C4-2B (cell line): Measurements from ENCODE around the gene CNR1.

Experiments used
- H3K27ac ChIP-seq: fragments of 450-650 bp; 2 replicates; pipeline ENCODE4 v1.5.1; 2017
- CTCF ChIP-seq: fragments of 450-650 bp; conservative IDR thresholded peaks from 2 replicates; pipeline ENCODE4 v1.5.1; 2017; ENCODE audit warnings: mild to moderate bottlenecking
- ZFX ChIP-seq: fragments of 450-650 bp; IDR thresholded peaks from 2 replicates; pipeline ENCODE4 v1.6.1; 2017

The CNR1 gene

DNA sequence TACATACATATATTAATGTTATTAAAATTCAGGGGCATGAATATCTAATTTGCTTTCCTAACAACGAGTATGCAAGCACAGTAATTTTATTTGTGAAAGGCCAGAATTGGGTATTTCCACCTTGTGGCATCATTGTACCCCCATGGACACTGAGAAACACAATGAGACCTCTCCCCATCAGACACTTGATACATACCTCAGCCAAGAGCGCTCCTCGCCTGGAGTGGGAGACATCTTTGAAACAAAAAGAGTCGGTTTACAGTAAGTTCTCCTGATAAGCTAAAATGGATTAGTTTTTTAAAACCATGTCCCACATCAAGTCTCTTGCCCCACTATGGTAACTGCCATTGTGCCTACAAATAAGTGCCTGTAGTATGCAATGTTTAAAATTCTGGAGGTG lies 2.1 kb downstream of the CNR1 start:
- TF ChIP-seq CTCF, result no peak
- no peak for TF ChIP-seq ZFX
- no peak overlapping the region for H3K27ac ChIP-seq

- TF ChIP-seq ZFX, result no peak
- TF ChIP-seq CTCF, result no peak
- H3K27ac ChIP-seq, result no peak overlapping the region
Measured at GRCh38 chr6:88163616-88164015, 2.5 kb downstream of the CNR1 start.

DNA sequence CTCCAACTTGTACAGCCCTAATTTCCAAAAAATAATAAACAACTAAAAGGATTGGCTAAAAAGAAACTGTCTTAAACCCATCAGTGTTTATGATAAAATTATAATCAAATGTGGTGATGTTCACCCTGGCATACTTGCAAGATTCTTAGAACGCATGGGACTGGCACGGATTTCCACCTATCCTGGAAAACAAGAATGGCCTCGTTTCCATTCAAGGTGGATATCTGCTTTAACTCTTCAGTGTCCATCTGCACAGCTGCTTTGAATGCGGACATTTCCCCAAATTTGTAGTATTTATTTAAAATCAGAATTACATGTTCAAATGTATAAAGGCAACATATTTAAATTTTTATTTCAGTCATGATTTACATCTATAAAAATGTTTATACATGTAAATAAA lies 4.2 kb downstream of the CNR1 start:
- TF ChIP-seq ZFX (no peak), CTCF (no peak)
- H3K27ac ChIP-seq, result no peak overlapping the region

- H3K27ac ChIP-seq, result no peak overlapping the region
- TF ChIP-seq CTCF (no peak), ZFX (no peak)
Measured at GRCh38 chr6:88157106-88157505, 9.0 kb downstream of the CNR1 start.

- H3K27ac ChIP-seq, result no peak overlapping the region
- no peak for TF ChIP-seq ZFX
- no peak for TF ChIP-seq CTCF
Measured at GRCh38 chr6:88145298-88145963, 20.7 kb downstream of the CNR1 start.

DNA sequence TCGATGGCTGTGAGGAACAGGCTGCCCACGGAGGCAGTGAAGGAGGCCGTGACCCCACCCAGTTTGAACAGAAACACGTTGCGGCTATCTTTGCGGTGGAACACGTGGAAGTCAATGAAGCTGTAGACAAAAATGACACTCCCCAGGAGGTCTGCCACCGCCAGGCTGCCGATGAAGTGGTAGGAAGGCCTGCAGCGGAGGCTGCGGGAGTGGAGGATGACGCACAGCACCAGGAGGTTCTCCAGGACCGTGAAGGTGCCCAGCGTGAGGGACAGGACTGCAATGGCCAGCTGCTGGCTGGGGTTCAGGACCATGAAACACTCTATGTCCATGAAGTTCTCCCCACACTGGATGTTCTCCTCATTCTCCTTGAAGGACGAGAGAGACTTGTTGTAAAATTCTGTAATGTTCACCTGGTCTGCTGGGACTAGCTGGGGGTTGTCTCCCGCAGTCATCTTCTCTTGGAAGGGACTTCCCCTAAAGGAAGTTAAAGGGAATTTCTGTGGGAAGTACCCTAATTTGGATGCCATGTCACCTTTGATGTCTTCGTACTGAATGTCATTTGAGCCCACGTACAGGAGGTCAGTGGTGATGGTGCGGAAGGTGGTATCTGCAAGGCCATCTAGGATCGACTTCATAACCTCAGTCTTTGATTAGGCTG lies 21.4 kb downstream of the CNR1 start:
- H3K27ac ChIP-seq, result no peak overlapping the region
- no peak for TF ChIP-seq CTCF
- no peak for TF ChIP-seq ZFX

DNA sequence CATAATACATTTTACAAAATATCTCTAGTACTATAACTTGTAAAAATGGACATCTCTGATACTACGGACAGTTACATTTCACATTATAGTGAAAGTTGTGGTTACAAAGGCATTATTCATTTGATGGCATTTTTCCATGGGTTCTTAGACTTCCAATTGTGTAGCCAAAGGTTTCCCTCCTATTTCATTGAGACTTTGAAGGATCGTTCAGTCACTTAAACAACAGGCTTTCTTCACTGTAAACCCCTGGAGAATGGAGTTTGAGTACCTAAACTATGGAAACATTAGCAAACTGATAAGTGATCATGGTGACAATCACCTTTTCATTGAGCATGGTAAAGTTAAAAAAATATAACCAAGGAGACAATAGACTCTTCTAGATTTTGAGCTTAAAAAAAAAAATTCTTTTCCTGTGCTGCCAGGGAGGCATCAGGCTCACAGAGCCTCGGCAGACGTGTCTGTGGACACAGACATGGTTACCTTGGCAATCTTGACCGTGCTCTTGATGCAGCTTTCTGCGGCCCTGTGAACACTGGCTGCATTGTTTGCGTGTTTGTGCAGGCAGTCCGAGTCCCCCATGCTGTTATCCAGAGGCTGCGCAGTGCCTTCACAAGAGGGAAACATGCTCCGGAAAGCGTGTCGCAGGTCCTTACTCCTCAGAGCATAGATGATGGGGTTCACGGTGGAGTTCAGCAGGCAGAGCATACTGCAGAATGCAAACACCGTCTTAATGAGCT lies 22.6 kb downstream of the CNR1 start:
- TF ChIP-seq ZFX, result no peak
- no peak for TF ChIP-seq CTCF

More for the DNA sequence above, 22.6 kb downstream of the CNR1 start:
- H3K27ac ChIP-seq, result no peak overlapping the region
